LNCaP clone FGC (cell line): Measurements from ENCODE around the gene HDAC11.

Experiments
- DNase-seq: peaks from one replicate; pipeline ENCODE4 v3.0.0-alpha.2; 2011; ENCODE audit warnings: low read depth
- H3K4me3 ChIP-seq: 2 replicates; pipeline ENCODE4 v1.5.1; 2011; ENCODE audit warnings: mild to moderate bottlenecking, low read depth, low read length, control low read depth
- TF ChIP-seq, protein P1 (sequence below): IDR thresholded peaks from 2 replicates; pipeline ENCODE4 v1.5.1; 2012; ENCODE audit warnings: mild to moderate bottlenecking; ENCODE audit not compliant: control insufficient read depth, insufficient read depth; ENCODE audit errors: extremely low read depth

HDAC11 gene

DNA sequence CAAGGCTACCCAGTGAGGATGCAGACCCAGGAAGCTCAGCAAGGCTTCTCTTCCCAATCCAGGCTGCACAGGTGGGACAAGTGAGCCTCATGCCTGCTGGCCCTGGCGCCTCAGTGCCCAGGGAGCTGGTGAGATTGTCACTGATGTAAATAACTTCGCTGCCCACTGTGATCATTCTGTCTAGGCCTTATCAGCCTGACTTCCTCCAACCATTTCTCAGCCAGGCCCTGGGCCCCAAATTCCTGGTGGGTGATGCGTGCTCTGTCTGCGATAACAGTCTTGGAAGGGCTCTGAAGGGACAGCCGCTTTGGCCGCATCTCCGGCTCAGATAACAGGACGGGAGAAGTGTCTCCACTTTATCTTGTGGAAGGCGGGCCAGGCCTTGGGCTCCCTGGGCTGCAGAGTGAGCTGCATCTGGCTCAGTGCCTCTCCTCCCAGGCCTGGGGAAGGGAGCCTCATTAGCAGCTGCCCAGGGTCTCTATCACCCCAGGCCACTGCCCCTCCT is 66.6 kb downstream of the HDAC11 start:
- TF ChIP-seq, protein P1, sequence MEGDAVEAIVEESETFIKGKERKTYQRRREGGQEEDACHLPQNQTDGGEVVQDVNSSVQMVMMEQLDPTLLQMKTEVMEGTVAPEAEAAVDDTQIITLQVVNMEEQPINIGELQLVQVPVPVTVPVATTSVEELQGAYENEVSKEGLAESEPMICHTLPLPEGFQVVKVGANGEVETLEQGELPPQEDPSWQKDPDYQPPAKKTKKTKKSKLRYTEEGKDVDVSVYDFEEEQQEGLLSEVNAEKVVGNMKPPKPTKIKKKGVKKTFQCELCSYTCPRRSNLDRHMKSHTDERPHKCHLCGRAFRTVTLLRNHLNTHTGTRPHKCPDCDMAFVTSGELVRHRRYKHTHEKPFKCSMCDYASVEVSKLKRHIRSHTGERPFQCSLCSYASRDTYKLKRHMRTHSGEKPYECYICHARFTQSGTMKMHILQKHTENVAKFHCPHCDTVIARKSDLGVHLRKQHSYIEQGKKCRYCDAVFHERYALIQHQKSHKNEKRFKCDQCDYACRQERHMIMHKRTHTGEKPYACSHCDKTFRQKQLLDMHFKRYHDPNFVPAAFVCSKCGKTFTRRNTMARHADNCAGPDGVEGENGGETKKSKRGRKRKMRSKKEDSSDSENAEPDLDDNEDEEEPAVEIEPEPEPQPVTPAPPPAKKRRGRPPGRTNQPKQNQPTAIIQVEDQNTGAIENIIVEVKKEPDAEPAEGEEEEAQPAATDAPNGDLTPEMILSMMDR, result no peak
- DNase-seq, result no peak
- H3K4me3 ChIP-seq, result no peak overlapping the region

DNA sequence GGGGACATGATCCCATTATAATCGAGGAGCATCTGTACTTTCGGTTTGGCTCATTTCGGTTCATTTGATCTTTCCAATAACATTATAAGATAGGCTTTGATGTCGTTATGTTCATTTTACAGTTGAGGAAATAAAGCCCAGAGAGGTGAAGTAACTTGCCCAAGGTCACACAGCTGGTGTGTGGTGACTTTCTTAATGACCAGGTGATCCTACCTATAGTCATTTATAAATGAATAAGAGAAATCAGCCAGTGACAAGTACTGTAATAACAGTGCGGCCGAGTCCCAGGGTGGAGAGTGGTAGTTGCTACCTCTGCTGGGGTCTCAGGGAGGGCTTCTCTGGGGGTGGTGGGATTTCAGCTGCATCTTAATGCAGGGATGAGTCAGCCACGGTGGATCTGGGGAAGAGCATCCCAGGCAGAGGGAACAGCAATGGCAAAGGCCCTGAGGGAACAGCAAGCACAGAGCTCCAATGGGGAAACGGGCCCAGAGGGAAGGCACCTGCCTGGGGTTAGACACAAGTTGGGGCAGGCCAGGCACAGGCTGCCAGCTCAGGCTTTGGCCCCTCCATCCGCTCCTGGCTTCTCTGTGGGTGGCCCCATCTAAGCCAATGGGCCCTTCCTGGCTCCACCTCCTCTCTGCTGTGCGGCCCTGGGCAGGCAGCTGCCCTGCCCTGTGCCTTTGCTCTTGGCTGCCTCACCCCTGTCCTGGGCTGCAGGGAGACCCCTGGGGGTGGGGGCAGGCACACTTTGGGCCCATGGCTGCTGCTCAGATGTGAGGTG is 67.7 kb downstream of the HDAC11 start:
- DNase-seq, result no peak
- TF ChIP-seq, protein P1, result no peak
- no peak overlapping the region for H3K4me3 ChIP-seq

DNA sequence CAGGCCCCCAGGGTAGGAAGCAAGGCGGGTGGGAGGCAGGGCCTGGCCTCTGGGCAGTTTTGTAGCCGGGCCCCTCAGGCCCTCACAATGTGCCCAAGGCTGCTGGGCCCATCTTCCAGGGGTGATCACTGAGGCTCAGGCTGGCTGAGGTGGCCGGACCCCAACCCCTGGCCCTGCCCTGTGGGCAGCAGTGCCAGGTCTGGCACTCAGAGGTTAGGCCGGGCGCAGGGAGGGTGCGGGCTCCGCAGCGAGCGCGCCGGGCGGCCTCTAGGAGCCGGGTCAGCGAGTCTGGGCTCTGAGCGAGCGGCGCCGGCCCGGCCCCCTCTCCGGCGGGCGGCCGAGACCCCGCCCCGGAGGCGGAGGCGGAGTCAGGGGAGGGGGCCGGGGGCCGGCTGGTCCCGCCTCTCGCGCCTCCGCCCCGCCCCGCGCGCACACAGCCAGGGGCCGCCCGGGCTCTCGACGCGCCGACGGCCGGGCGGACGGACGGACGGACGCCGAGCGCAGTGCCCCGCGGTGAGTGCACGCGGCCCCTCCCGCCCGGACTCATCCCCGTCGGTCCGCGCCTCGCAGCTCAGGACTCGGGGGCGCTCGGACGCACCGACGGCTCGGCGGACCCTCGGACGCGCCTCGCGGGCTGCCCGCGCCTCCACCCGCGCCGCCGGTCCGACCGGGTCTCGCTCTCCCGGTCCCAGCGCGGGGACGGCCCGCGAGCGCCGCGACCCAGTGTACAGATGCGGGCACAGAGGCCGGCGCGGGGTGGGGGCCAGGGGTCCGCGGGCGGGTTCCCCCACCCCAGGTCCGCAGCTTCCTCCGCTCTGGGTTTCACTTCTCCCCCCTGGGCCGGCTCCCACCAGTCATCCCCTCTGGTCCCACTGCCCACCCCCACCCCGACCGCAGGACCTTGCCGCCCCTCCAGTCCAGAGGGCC is 68.9 kb downstream of the HDAC11 start, which contains the start of gene FBLN2:
Gene FBLN2 (plus strand): TSS at position 430 of the 927 bp plus-strand sequence. CDS start 21,231 bp downstream, outside the sequence.
- DNase-seq, result no peak
- H3K4me3 ChIP-seq, result peak within 1 kb of the TSS; percentile 38
- TF ChIP-seq, protein P1, result no peak

DNA sequence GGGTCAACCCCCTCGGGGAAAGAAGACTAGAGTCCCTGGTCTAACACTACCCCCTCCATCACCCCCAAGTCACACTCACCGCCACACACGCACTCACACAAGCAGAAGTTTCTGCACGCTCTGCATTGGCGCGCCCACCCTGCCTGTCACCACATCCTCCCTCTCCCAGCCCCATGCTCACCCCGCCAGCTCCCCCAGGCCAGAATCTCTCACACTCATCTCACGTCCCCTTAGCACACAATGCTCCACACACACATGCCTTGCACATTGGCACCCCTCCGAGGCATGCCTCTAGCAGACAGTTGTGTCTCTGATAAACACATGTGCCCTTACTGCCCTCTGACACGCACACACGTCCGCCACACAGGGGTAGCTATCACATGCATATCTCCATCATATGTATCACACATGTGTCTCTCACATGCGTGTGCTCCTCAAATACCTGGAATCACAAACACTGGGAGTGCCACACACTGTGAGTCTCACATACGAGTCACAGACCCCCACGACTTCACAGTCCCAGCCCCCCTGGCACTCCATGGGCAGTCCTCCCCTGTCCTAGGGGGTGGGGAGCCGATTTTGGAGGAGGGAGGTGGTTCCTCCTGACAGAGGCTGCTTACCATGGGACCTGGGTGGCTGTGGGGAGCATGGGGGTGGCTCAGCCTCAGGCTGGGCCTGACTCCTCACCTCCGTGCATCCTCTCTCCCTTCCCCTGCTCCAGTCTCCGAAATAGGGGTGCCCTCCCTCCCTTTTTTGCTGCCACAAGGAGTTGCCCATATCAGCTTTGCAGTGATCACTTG is 69.7 kb downstream of the HDAC11 start:
- no peak for DNase-seq
- no peak overlapping the region for H3K4me3 ChIP-seq
- TF ChIP-seq, protein P1, result no peak

DNA sequence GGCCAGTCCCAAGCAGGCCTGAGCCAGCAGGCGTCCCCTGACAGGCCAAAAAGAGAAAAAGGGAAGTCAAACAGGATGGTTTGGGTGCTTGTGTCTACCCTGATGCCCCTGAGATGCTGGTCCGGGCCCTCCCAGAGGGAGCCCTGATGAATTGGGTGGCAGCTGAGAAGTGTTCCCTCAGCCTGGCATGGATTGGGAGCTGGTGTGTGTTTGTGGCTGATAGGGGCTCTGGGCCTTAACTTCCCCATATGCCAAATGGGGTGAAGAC is 70.3 kb downstream of the HDAC11 start:
- TF ChIP-seq, protein P1, result no peak
- H3K4me3 ChIP-seq, result no peak overlapping the region
- no peak for DNase-seq

DNA sequence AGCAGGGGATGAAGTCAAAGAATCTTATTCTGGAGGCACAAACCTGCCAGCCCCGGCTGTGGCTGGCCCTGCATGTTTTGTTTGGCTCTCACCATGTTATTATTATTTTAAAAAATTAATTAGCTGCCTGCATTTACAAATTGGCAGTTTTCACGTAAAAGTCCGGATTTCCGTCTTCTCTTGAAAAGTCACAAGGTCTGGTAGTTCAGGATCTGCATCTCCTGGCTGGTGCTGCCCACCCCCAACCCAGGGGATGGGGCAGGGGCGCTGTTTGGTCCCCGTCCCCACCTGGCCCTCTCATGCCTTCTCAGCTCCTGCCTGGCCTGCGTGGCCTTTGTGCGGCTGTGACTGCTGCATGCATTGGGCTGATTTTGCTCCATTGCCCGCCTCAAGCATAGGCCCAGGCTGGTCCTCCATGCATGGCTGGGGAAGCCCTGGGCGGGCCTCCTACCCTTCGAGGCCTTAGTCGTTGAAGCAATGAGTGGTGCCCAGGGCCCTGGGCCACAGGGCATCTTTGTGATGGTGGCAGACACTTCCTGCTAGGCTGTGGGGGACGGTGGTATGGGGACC is 70.8 kb downstream of the HDAC11 start:
- TF ChIP-seq, protein P1, result no peak
- DNase-seq, result no peak
- H3K4me3 ChIP-seq, result no peak overlapping the region
